Pancreas (tissue), 10 donors: ENCODE measurements around the gene SRRD. TPM values are rescaled to one million over a fixed set of nuclear protein-coding genes. Genes with fewer than 3 reads are reported as not detected.

ENCODE experiments used
- ATAC-seq, 4 donors: fragments of 200-7000 bp; cut with Tn5 transposase; one replicate each; pipeline versions ENCODE4 v1.8.0 to v1.9.1; 2020; ENCODE audit warnings: mild to moderate bottlenecking in 4 of 4, moderate library complexity in 4 of 4
- DNase-seq, 6 donors: peaks; one replicate each; pipeline ENCODE4 v3.0.0-alpha.2; 2020
- FAIRE-seq: peaks from 2 replicates; lab custom pipeline; 2012; peaks lifted over from hg19 to GRCh38; lab: Jason Lieb, UNC
- H3K27ac ChIP-seq, 4 donors: fragments of 200-600 bp; sonication (generic); 1 replicate in 3 of 4; 2 replicates in 1 of 4; pipeline versions ENCODE4 v1.5.0 to v1.8.0; 2020
- H3K27me3 ChIP-seq, 4 donors: fragments of 200-600 bp; one replicate each; pipeline ENCODE4 v1.8.0; 2021
- H3K36me3 ChIP-seq, 3 donors: fragments of 200-600 bp; sonication (generic) in 1 of 3; one replicate each; pipeline versions ENCODE4 v1.5.0 to v1.8.0; 2020 to 2021
- H3K4me1 ChIP-seq, 3 donors: fragments of 200-600 bp; one replicate each; pipeline ENCODE4 v1.8.0; 2021
- H3K4me3 ChIP-seq, 4 donors: fragments of 200-600 bp; sonication (generic) in 2 of 4; one replicate each; pipeline versions ENCODE4 v1.5.0 to v1.8.0; 2020 to 2021
- H3K9me3 ChIP-seq, 4 donors: fragments of 200-600 bp; one replicate each; pipeline ENCODE4 v1.8.0; 2021
- CTCF ChIP-seq, 4 donors: fragments of 200-600 bp; sonication (generic) in 3 of 4; IDR thresholded peaks; one replicate each; pipeline versions ENCODE4 v1.5.0 to v1.8.0; 2021; ENCODE audit warnings: antibody characterized with exemption in 4 of 4
- WGBS, 2 donors: extraction: QIAGEN DNeasy Blood & Tissue Kit; methylation state at CpG; one replicate each; pipeline ENCODE4 v1.1.7; 2013; 5-methylcytosine and 5-hydroxymethylcytosine counted together
- intact Hi-C, 3 donors: fragments of 100-400 bp; cut with DNase I; formaldehyde crosslinking; loops; one replicate each; pipeline versions ENCODE4 v1.11.1 to v1.14.2; 2022
- polyA plus RNA-seq, 2 donors: library from polyadenylated mRNA; stranded (reverse); fragments of 200-250 nt; gene quantifications; one replicate each; pipeline ENCODE4 v1.2.3, GENCODE V29; 2013
- total RNA-seq, 6 donors: library from RNA; stranded (reverse); fragmentation: NEBNext Ultra II Directional in 4 of 6; extraction: Animal tissue kit (Norgen Biotek cat#: 25700) in 4 of 6; gene quantifications; one replicate each; pipeline versions ENCODE4 v1.2.1 to v1.2.4, GENCODE V29; 2021 to 2023
- donor health status: healthy with polysubstance abuse.
- donor health status: DM: no; HTN: no; CAD: no; lungs with moderate emphysema.
- donor health status: DM: no; HTN: no; CAD: no.
- donor health status: control.
- donor health status: control.
- donor health status: Bipolar disorder and iron deficiency.
- donor health status: DM: yes; HTN: yes; CAD: no.
- donor health status: DM: no; HTN: no; CAD: no.
- donor health status: DM: no; HTN: no; CAD: no.
- donor health status: DM: yes; HTN: yes; CAD: no.

The SRRD gene
- total and polyA plus RNA-seq, 8 donors: 6.3 to 13.6 (median 10.8) TPM

- Histone ChIP-seq H3K4me3 (no peak overlapping the region), H3K4me1 (peaks cover 0 to 4% (median 0%) of the 10 kb centered on the region in 3 donors), H3K36me3 (peaks cover 0 to 71% (median 22%) of the 10 kb centered on the region in 3 donors), H3K27me3 (no peaks in the 10 kb centered on the region), H3K9me3 (no peaks in the 10 kb centered on the region), H3K27ac (no peak overlapping the region)
- FAIRE-seq: no peak
- intact Hi-C loops: loop anchor here in 1 of 3 donors (10.0 kb wide), 1 partner anchor 57 kb away; no protein-coding TSS in a partner anchor
- WGBS, 2 donors: 92 to 95% methylated on average over 5 of the region's 5 CpGs
- DNase-seq: no peak
- ATAC-seq: no peak
- no peak for TF ChIP-seq CTCF (IDR thresholded peaks at IDR 0.05)
Observed at GRCh38 chr22:26462051-26462450, 21.6 kb upstream of the SRRD start.

- intact Hi-C loops: loop anchor here in 1 of 3 donors (10.0 kb wide), 1 partner anchor 58 kb away; no protein-coding TSS in a partner anchor
- no peak for DNase-seq
- no peak for TF ChIP-seq CTCF (IDR thresholded peaks at IDR 0.05)
- no peak overlapping the region for H3K27ac ChIP-seq
- 87 to 90% methylated on average over 3 of the region's 3 CpGs for WGBS, 2 donors
- no peak for FAIRE-seq
- no peak for ATAC-seq
- H3K36me3 ChIP-seq: peaks cover 0 to 72% (median 22%) of the 10 kb centered on the region in 3 donors
- no peaks in the 10 kb centered on the region for H3K27me3 ChIP-seq
- no peak overlapping the region for H3K4me3 ChIP-seq
- H3K9me3 ChIP-seq: no peaks in the 10 kb centered on the region
- H3K4me1 ChIP-seq: peaks cover 0 to 4% (median 0%) of the 10 kb centered on the region in 3 donors
Observed at GRCh38 chr22:26462641-26463040, 21.0 kb upstream of the SRRD start.

- Histone ChIP-seq H3K4me3 (no peak overlapping the region), H3K4me1 (peaks cover 0 to 4% (median 0%) of the 10 kb centered on the region in 3 donors), H3K27ac (no peak overlapping the region), H3K27me3 (no peaks in the 10 kb centered on the region), H3K36me3 (peaks cover 0 to 72% (median 20%) of the 10 kb centered on the region in 3 donors), H3K9me3 (no peaks in the 10 kb centered on the region)
- peak in 3 of 4 donors; percentile 10 to 38 (median 37) for ATAC-seq
- 67 to 71% methylated on average over 10 of the region's 10 CpGs for WGBS, 2 donors
- intact Hi-C loops: loop anchor here in 1 of 3 donors (10.0 kb wide), 1 partner anchor 58 kb away; no protein-coding TSS in a partner anchor
- no peak for DNase-seq
- no peak for TF ChIP-seq CTCF (IDR thresholded peaks at IDR 0.05)
- no peak for FAIRE-seq
Observed at GRCh38 chr22:26463101-26463661, 20.5 kb upstream of the SRRD start.

- H3K4me1 ChIP-seq: peaks cover 0 to 4% (median 0%) of the 10 kb centered on the region in 3 donors
- H3K4me3 ChIP-seq: no peak overlapping the region
- no peak for TF ChIP-seq CTCF (IDR thresholded peaks at IDR 0.05)
- DNase-seq (no peak), FAIRE-seq (no peak), ATAC-seq (peak in 1 of 4 donors; percentile 13)
- 77 to 84% methylated on average over 9 of the region's 9 CpGs for WGBS, 2 donors
- H3K27ac ChIP-seq: no peak overlapping the region
- no peaks in the 10 kb centered on the region for H3K27me3 ChIP-seq
- no peaks in the 10 kb centered on the region for H3K9me3 ChIP-seq
- H3K36me3 ChIP-seq: peaks cover 0 to 75% (median 24%) of the 10 kb centered on the region in 3 donors
- intact Hi-C loops: loop anchor here in 1 of 3 donors (10.0 kb wide), 1 partner anchor 59 kb away; no protein-coding TSS in a partner anchor
Observed at GRCh38 chr22:26463688-26464087, 20.0 kb upstream of the SRRD start.

GRCh38 chr22:26464312-26464711, 19.4 kb upstream of the SRRD start:
- WGBS, 2 donors: 88 to 91% methylated on average over 7 of the region's 7 CpGs
- FAIRE-seq (no peak), ATAC-seq (no peak), DNase-seq (no peak)
- no peak overlapping the region for H3K4me3 ChIP-seq
- H3K27ac ChIP-seq: no peak overlapping the region
- TF ChIP-seq CTCF (IDR thresholded peaks at IDR 0.05): no peak
- no peaks in the 10 kb centered on the region for H3K9me3 ChIP-seq
- H3K36me3 ChIP-seq: peaks cover 0 to 76% (median 24%) of the 10 kb centered on the region in 3 donors
- H3K27me3 ChIP-seq: no peaks in the 10 kb centered on the region
- H3K4me1 ChIP-seq: peaks cover 0 to 4% (median 0%) of the 10 kb centered on the region in 3 donors
- intact Hi-C loops: loop anchor here in 1 of 3 donors (10.0 kb wide), 1 partner anchor 60 kb away; no protein-coding TSS in a partner anchor
